GM19438 (cell line): ENCODE measurements around the gene PLEKHA3.
"Not testable (repeated sequence)": the region's sequence is repeated elsewhere in the genome, so short reads cannot be mapped to it uniquely, and the experiment has no call there.

ENCODE experiments used
- ATAC-seq: cut with Tn5 transposase; IDR thresholded peaks from one replicate; pipeline ENCODE4 v1.9.1; 2021; ENCODE audit warnings: low read depth; ENCODE audit not compliant: unreplicated experiment

PLEKHA3 gene

DNA sequence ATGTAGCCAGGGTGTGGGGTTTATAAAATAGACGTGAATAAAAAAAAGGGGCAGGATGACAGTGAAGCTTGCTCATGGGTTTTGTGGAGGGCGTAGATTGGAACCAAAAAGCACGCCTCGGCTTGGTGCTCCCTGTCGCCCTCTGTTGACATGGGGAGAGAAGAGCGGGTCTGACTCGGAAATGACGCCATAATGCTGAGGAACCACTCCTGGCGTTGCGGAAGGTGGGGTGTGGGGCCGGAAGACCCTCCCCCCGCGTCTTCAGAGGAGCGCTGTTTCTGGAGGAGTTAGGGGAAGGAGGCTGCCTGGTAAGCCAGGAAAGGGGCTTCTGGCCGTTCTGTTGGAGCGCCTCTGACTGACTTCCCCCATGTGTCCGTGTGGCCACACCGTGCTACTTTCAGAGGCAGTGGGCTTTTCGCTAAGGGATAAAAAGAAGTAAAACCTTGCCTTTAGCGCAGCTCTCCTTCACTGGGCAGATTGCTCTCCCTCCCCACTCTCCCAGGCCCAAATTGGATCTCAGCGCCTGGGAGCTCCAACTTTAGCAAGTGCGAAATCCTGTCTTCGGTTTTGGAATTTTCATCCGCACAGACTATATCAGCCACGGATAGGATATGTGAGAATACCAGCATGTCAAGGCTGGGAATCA, 42.8 kb downstream of the PLEKHA3 start:
- peak; percentile 96 for ATAC-seq

- ATAC-seq: peak; percentile 25
These were observed 43.4 kb downstream of the PLEKHA3 start for GRCh38 chr2:178523596-178524134.

- not testable (repeated sequence) for ATAC-seq
These were observed 44.8 kb downstream of the PLEKHA3 start for GRCh38 chr2:178525010-178525409.

DNA sequence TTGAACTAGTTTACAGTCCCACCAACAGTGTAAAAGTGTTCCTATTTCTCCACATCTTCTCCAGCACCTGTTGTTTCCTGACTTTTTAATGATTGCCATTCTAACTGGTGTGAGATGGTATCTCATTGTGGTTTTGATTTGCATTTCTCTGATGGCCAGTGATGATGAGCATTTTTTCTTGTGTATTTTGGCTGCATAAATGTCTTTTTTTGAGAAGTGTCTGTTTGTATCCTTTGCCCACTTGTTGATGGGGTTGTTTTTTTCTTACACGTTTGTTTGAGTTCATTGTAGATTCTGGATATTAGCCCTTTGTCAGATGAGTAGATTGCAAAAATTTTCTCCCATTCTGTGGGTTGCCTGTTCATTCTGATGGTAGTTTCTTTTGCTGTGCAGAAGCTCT, 45.2 kb downstream of the PLEKHA3 start:
- not testable (repeated sequence) for ATAC-seq

DNA sequence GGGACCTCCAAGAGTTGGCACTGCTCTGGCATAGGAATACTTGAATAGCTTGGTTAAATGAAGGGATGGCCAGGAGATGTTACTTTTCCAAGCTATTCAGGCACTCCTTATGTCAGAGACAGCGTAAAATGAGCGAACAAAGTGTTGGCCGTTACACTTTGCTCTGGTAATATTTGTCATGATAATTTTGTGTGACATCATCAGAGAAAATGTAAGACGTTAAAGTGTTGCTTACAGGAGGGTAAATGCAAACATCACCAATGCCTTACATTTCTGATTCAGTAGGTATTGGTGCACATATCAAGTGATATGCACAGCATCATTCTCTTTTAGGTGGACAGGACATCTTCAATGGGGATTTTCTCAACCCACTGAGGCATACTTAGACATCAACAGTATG, 46.0 kb downstream of the PLEKHA3 start:
- no peak for ATAC-seq

DNA sequence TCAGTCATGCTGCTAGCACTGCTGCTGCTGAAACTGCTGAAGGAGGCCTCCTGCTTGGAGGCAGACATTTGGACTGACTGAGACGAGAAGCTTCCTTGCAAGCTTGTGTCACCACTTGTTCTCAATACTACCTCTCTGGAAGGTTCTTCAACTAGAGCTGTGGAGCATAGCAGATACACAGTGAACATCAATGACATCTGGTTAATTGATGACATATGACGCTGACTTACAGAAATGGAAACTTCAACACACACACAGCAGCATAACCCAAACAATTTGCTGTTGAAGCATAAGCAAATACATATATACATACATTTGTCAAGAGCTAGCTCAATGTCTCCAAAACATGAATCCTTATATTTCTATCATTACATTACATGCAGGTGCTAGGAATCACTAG, 47.3 kb downstream of the PLEKHA3 start:
- ATAC-seq: no peak

DNA sequence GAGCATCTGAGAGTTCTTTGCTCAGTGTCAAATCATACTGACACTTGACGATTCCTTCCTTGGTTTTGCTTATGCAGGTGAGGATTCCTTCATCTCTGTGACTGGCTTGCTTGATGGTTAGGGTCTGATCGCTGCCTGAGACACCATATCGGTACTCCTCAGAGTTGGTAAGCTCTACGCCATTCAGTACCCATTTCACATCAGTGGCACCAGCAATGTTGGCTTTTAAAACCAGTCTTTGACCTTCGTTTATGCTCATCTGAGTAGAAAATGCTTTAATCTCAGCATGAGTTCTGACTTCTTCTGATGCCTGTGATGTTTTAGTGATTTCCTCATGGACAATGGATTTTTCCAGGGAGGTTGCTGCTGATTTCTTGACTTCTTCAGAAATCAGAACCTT, 48.4 kb downstream of the PLEKHA3 start:
- no peak for ATAC-seq

- no peak for ATAC-seq
These were observed 48.9 kb downstream of the PLEKHA3 start for GRCh38 chr2:178529194-178529593.

- no peak for ATAC-seq
These were observed 49.9 kb downstream of the PLEKHA3 start for GRCh38 chr2:178530131-178530530.

DNA sequence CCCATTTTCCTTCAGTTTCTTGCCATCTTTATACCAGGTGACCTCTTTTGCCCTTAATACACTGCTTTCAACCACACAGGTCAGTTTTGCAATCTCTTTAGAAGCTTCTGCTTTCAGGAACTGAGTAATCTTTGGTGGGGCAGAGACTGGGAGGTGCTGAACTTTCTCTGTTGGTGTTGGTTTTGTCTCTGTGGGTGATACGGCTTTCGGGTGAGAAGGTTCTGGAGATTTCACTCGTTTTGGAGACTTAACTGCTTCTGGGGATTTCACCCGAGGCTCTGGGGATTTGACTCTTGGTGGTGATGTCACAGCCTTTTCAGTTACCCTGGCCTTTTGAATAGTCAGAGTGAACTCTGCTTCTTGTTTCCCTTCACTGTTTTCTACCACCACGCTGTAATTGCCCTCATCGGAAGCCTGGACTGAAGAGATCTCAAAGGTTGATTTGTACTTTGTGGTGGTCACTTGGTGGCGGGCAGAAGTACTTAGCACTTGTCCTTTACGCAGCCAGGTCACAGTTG, 50.4 kb downstream of the PLEKHA3 start:
- peak; percentile 96 for ATAC-seq

DNA sequence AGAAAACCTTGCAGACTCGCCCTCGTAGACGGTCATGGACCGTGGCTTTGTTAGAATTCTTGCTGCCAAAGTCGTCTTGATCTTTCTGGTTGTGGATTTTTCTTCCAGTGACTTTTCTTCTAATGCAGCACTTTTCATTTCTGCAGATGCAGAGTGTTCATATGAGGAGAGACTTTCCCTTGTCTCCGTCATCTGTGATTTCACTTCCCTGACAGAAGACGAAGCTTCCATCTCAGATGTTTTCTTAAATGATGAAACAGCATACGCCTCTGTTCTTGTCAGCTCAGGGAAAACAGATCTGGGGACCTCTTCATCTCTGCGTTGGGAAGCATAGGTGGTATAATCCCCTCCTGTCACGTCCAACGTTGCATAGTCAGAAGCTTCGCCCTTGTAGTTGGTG, 50.9 kb downstream of the PLEKHA3 start:
- ATAC-seq: no peak

DNA sequence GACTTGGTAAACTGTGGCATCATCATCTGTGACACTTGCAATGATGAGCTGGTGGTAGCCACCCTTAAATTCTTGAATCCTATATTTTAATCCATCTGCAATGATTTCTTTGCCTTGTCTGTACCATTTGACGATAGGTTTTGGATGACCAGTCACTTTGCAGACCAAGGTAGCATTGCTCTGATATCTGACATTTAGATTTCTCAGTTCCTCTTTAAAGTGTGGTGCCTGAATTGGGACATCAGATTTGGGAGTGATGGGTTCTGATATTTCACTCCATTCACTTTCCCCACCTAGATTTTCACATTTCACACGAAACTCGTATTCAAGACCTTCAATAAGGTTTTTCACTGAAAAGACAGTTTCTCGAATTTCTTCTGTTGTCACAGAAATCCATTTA, 55.8 kb downstream of the PLEKHA3 start:
- ATAC-seq: no peak

- no peak for ATAC-seq
These were observed 61.9 kb downstream of the PLEKHA3 start for GRCh38 chr2:178542161-178542560.

DNA sequence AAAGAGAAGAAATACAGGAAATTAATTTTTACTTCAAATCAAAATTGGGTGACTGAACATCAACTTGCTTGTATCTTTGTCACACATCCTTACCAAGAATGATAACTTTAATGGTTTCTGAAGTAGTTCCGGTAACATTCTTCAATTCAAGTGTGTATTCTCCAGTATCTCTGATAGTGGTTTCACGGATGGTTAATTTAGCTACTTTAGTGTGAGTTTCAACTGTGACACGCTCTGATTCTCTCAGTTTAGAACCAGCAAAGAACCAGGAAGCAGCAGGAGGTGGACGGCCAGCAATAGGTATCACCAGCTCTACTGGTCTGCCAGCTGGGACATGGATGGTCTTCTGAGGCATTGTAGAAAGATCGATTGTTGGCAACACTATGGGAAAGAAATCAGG, 62.3 kb downstream of the PLEKHA3 start:
- ATAC-seq: no peak

GRCh38 chr2:178550352-178550751, 70.1 kb downstream of the PLEKHA3 start:
- ATAC-seq: no peak

DNA sequence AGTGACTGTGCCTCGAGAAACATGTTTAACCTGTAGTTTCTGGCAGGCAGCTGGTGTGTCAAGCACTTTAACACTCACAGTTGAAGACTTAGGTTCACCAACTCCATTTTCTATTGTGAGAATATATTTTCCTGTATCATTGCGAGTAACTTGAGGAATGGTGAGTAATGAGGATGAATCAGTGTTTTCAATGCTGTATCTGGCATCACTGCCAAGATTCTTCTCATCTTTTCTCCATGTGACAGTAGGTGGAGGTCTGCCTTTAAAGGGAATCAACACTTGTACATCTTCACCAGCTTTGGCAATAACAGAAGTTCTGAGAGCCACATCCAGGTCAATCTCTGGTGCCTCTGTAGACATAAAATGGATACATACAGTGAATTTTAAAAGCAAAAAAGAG, 72.8 kb downstream of the PLEKHA3 start:
- no peak for ATAC-seq
